Left ventricle myocardium inferior (tissue), 1 donor: ENCODE data around the gene CTU1. TPM values are rescaled to one million over a fixed set of nuclear protein-coding genes. Genes with fewer than 3 reads are reported as not detected.

ENCODE experiments used
- DNase-seq: peaks from one replicate; pipeline ENCODE4 v3.0.0-alpha.2; 2020
- H3K27ac ChIP-seq: fragments of 200-600 bp; replicated peaks from 2 replicates; pipeline ENCODE4 v1.8.0; 2021
- H3K27me3 ChIP-seq: fragments of 200-600 bp; 2 replicates; pipeline ENCODE4 v1.8.0; 2021; ENCODE audit warnings: low read depth
- H3K36me3 ChIP-seq: fragments of 200-600 bp; 2 replicates; pipeline ENCODE4 v1.8.0; 2021
- H3K4me1 ChIP-seq: fragments of 200-600 bp; 2 replicates; pipeline ENCODE4 v1.8.0; 2021
- H3K4me3 ChIP-seq: fragments of 200-600 bp; 2 replicates; pipeline ENCODE4 v1.8.0; 2021; ENCODE audit warnings: mild to moderate bottlenecking, moderate library complexity
- H3K9me3 ChIP-seq: fragments of 200-600 bp; replicated peaks from 2 replicates; pipeline ENCODE4 v1.8.0; 2021
- intact Hi-C: fragments of 100-400 bp; cut with micrococcal nuclease; formaldehyde crosslinking; loops from one replicate; pipeline ENCODE4 v1.11.0; 2022
- total RNA-seq: library from RNA; stranded (reverse); fragmentation: NEBNext Ultra II Directional; extraction: Animal tissue kit (Norgen Biotek cat#: 25700); gene quantifications from one replicate; pipeline ENCODE4 v1.2.1, GENCODE V29; 2021
- TF ChIP-seq, protein P1 (sequence below): fragments of 200-600 bp; IDR thresholded peaks from 2 replicates; pipeline ENCODE4 v1.8.0; 2021; ENCODE audit warnings: antibody characterized with exemption, mild to moderate bottlenecking, borderline replicate concordance
- donor health status: DM: no; HTN: yes; CAD: no; lungs with severe emphysema.

Gene CTU1
- total RNA-seq, 1 donor from 2014 or later, result 4.4 TPM

DNA sequence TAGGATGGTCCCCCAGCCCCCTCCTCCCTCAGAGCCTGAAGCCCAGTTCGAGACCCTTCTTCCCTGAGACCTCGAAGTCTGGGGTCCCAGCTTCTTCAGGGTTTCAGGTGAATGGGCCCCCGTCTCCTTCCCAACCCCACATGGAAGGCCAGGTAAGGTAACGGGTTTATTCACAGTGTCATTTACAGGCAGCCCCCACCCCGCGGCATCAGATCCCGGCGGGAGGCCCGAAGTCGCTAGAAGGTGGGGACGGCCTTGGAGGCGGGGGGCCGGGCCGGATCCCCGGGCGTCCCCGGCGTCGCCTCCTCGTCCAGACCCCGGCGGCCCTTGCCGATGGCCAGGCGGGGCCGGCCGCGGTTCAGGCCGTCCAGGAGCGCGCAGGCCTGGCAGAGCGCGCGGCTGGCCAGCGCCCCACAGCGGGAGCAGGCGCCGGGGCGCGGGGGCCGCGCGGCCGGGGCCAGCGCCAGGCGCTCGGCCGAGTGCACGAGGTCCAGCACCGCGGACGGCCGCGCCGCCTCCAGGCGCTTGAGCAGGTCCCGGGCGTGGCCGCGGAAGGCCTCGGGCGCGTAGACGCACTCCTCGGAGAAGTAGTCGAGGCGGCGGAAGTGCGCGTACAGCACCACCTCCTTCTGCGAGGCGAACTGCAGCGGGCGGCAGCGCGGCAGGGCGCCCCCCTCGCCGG is 9.7 kb downstream of the CTU1 start:
- Histone ChIP-seq H3K4me1 (peaks cover 33% of the 10 kb centered on the region), H3K27ac (peak overlapping the region; percentile 50), H3K27me3 (no peaks in the 10 kb centered on the region), H3K36me3 (peaks cover 13% of the 10 kb centered on the region), H3K9me3 (no peaks in the 10 kb centered on the region), H3K4me3 (peak overlapping the region; percentile 50)
- peak; percentile 65 for DNase-seq
- TF ChIP-seq, protein P1, sequence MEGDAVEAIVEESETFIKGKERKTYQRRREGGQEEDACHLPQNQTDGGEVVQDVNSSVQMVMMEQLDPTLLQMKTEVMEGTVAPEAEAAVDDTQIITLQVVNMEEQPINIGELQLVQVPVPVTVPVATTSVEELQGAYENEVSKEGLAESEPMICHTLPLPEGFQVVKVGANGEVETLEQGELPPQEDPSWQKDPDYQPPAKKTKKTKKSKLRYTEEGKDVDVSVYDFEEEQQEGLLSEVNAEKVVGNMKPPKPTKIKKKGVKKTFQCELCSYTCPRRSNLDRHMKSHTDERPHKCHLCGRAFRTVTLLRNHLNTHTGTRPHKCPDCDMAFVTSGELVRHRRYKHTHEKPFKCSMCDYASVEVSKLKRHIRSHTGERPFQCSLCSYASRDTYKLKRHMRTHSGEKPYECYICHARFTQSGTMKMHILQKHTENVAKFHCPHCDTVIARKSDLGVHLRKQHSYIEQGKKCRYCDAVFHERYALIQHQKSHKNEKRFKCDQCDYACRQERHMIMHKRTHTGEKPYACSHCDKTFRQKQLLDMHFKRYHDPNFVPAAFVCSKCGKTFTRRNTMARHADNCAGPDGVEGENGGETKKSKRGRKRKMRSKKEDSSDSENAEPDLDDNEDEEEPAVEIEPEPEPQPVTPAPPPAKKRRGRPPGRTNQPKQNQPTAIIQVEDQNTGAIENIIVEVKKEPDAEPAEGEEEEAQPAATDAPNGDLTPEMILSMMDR, result peak; percentile 41
- intact Hi-C loops, result no loop called here

DNA sequence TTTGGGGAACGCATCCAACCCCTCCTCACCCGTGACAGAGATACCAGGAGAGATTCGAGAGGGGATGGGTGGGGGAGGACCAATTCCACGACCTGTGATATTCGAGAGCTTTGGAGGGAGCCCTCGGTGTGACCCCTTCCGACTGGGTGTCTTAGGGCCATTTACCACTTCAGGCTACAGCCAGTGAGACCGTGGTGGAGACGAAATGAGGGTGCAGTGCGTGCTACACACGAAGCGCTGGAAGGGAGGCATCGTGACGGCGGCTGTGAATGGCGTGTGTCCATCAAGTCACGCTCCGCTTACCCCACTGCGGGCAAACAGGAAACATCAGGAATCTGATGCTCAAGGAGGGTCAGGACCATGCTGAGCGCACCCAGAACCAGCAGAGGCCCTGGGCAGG is 10.4 kb downstream of the CTU1 start:
- DNase-seq, result no peak
- TF ChIP-seq, protein P1, result no peak
- H3K27me3 ChIP-seq, result no peaks in the 10 kb centered on the region
- no peaks in the 10 kb centered on the region for H3K9me3 ChIP-seq
- intact Hi-C loops, result no loop called here
- H3K4me1 ChIP-seq, result peaks cover 33% of the 10 kb centered on the region
- H3K27ac ChIP-seq, result no peak overlapping the region
- H3K4me3 ChIP-seq, result peak overlapping the region; percentile 50
- H3K36me3 ChIP-seq, result peaks cover 6% of the 10 kb centered on the region

DNA sequence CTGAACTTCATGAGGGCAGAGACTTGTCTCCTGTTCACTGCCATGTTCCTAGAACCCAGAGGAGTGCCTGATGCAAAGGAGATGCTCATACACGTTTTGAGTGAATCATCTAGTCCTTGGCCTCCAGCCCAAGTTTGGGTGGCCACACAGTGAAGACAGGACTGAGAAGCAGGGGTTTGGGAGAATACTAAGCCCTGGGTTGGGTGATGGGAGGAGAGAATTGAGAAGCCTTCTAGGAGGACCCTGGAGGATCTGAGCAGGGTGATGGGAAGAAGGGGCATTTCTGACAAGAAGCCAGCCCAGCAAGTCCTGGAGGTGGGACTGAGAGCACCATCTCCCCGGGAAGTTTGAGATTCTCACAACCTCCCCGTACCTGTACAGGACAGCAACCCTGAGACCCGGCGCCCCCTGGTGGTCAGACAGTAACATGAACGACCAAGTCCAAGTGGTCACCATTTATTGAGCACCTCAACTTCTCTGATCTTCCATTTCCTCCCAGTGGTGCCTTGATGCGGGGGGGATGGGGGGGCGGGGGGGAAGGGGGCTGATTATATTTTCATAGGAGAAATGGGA is 11.0 kb downstream of the CTU1 start:
- no peak overlapping the region for H3K4me3 ChIP-seq
- DNase-seq, result peak; percentile 56
- H3K4me1 ChIP-seq, result peaks cover 31% of the 10 kb centered on the region
- H3K27ac ChIP-seq, result no peak overlapping the region
- no peaks in the 10 kb centered on the region for H3K27me3 ChIP-seq
- no peaks in the 10 kb centered on the region for H3K9me3 ChIP-seq
- peaks cover under 1% of the 10 kb centered on the region for H3K36me3 ChIP-seq
- intact Hi-C loops, result no loop called here
- TF ChIP-seq, protein P1, result peak; percentile 67

- Histone ChIP-seq H3K27me3 (no peaks in the 10 kb centered on the region), H3K4me1 (peaks cover 25% of the 10 kb centered on the region), H3K36me3 (no peaks in the 10 kb centered on the region), H3K27ac (no peak overlapping the region), H3K4me3 (no peak overlapping the region), H3K9me3 (no peaks in the 10 kb centered on the region)
- DNase-seq, result no peak
- TF ChIP-seq, protein P1, result peak; percentile 26
- intact Hi-C loops, result no loop called here
Measured at GRCh38 chr19:51096473-51097165, 11.6 kb downstream of the CTU1 start.

- DNase-seq, result no peak
- TF ChIP-seq, protein P1, result peak; percentile 67
Measured at GRCh38 chr19:51094696-51095279, 13.4 kb downstream of the CTU1 start.

More at GRCh38 chr19:51094696-51095279, 13.4 kb downstream of the CTU1 start:
- intact Hi-C loops, result no loop called here
- Histone ChIP-seq H3K27me3 (no peaks in the 10 kb centered on the region), H3K27ac (no peak overlapping the region), H3K4me1 (peaks cover 9% of the 10 kb centered on the region), H3K4me3 (no peak overlapping the region), H3K9me3 (no peaks in the 10 kb centered on the region), H3K36me3 (no peaks in the 10 kb centered on the region)
